Fibroblast of pulmonary artery (primary cell): ENCODE data around the gene PPM1M.
A peak's percentile ranks its signal among the peaks of the same experiment; 100 is the strongest.

Experiments
- DNase-seq: peaks from one replicate; pipeline ENCODE4 v3.0.0-alpha.2; 2010; ENCODE audit warnings: low read depth
- H3K4me3 ChIP-seq: replicated peaks from 2 replicates; pipeline ENCODE4 v1.5.1; 2011; ENCODE audit warnings: low read depth, mild to moderate bottlenecking, control low read depth, low read length, moderate library complexity
- TF ChIP-seq, protein P1 (sequence below): IDR thresholded peaks from 2 replicates; pipeline ENCODE4 v1.5.1; 2011; ENCODE audit warnings: mild to moderate bottlenecking, control low read depth, low read length, inconsistent platforms; ENCODE audit errors: missing control alignments

PPM1M gene

DNA sequence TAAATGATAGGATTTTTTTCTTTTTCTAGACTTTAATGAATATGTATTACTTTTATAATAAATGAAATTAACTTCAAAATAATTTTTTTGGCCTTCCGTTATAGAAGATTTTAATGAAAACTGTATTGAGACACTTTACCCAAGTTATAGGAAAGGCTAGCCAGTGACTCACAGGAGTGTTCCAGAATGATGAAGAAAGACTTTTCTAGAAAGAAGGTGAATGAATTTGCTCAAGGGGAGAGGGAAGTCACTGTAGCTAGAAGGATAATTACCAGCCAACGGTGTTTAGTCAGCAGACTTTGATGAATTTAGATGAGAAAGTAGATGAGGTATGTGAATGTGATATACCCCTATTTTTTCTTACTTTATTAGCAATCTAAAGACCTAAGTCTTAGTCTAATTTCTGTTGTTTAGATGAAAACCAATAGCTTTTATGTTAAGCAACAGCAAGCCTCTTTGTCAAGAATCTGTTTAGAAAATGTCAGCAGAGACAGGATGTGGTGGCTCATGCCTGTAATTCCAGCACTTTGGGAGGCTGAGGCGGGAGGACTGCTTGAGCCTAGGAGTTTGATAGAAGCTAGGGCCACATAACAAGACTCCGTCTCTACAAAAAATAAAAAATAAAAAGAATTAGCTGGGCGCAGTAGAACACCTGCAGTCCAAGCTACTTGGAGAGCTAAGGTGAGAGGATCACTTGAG, 44.4 kb upstream of the PPM1M start:
- TF ChIP-seq, protein P1, sequence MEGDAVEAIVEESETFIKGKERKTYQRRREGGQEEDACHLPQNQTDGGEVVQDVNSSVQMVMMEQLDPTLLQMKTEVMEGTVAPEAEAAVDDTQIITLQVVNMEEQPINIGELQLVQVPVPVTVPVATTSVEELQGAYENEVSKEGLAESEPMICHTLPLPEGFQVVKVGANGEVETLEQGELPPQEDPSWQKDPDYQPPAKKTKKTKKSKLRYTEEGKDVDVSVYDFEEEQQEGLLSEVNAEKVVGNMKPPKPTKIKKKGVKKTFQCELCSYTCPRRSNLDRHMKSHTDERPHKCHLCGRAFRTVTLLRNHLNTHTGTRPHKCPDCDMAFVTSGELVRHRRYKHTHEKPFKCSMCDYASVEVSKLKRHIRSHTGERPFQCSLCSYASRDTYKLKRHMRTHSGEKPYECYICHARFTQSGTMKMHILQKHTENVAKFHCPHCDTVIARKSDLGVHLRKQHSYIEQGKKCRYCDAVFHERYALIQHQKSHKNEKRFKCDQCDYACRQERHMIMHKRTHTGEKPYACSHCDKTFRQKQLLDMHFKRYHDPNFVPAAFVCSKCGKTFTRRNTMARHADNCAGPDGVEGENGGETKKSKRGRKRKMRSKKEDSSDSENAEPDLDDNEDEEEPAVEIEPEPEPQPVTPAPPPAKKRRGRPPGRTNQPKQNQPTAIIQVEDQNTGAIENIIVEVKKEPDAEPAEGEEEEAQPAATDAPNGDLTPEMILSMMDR, result no peak
- peak; percentile 9 for DNase-seq

DNA sequence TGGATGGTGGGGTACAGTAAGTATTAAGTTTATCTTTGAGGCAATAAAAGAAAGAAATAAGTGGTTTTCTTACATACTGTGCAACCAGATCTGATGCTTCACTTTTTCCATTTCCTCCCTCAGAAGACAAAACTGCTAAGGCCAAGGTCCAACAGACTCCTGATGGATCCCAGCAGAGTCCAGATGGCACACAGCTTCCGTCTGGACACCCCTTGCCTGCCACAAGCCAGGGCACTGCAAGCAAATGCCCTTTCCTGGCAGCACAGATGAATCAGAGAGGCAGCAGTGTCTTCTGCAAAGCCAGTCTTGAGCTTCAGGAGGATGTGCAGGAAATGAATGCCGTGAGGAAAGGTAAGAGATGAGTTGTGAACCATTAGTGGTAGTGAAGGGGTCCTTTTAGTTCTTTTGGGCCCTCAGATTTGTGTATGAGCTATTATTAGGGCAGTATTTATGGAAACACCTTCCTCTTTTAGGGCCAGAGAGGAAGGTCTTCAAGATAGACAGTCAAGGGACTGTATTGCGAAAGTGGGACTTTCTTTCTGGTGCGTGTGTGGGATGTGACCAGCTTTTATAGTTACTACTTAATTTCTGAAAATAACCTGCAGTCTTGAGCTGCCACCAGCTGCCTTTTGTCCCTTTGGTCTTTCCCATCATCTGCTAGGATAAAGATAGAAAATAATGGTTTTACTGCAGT, 43.0 kb upstream of the PPM1M start:
- no peak overlapping the region for H3K4me3 ChIP-seq
- DNase-seq, result no peak
- TF ChIP-seq, protein P1, result no peak

More for the DNA sequence above, 44.4 kb upstream of the PPM1M start:
- H3K4me3 ChIP-seq, result no peak overlapping the region

DNA sequence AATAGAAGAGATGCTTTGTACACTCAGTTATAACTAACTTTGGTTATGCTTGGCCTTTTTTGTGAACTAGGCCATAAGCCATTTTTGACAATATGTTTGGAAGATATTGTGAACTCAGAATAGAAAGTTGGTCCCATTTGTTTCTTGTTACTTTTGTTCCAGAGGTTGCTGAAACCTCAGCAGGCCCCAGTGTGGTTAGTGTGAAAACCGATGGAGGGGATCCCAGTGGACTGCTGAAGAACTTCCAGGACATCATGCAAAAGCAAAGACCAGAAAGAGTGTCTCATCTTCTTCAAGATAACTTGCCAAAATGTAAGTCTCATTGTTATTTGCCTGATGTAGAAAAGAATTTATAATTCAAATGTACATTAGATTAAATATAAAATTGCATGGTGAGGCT, 41.9 kb upstream of the PPM1M start:
- no peak overlapping the region for H3K4me3 ChIP-seq
- DNase-seq, result no peak
- TF ChIP-seq, protein P1, result no peak

DNA sequence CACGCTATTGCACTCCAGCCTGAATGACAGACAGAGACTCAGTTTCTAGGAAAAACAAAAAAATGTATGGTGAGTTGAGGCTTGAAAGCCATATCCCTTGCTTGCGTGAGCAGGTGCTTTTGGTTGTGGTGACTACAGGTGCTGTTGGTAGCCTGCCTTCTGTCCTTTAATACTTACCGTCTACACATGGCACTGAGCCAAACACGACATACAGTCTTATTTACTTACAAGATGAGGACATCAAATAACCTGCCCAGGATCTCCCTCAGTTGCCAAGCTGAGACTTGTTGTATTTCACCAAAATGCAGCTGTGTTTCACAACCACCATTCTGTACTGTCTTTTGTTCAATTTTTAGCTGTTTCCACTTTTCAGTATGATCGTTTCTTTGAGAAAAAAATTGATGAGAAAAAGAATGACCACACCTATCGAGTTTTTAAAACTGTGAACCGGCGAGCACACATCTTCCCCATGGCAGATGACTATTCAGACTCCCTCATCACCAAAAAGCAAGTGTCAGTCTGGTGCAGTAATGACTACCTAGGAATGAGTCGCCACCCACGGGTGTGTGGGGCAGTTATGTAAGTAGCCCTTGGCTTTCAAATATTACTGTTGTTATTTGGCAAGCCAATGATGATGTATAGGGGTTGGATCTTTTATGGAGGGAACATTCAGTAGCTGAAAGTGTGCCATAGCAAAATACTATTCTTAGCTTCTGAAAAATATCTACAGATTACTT, 41.1 kb upstream of the PPM1M start:
- TF ChIP-seq, protein P1, result no peak
- DNase-seq, result no peak
- H3K4me3 ChIP-seq, result no peak overlapping the region

DNA sequence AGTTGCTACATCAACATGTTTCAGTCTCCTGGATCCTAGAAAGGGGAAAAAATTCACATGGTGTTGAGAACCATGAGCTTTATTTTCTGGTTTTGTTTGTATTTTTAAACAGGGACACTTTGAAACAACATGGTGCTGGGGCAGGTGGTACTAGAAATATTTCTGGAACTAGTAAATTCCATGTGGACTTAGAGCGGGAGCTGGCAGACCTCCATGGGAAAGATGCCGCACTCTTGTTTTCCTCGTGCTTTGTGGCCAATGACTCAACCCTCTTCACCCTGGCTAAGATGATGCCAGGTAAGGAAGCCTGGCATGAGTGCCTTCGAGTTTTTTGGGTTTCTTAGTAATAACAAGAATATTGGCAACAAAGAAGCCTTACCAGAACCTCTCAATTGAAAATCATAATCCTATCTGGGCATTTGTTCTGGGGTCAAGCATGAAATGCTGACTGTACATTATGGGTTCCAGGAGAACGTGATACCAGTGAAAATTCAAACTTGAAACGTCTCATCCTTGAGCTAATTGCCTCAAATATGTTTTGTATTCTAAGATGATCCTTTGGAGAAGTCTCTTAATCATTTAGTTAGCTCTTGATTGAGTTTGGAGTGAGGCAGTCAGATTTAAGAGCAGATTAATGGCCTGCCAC, 39.7 kb upstream of the PPM1M start:
- H3K4me3 ChIP-seq, result no peak overlapping the region
- TF ChIP-seq, protein P1, result no peak
- DNase-seq, result no peak

DNA sequence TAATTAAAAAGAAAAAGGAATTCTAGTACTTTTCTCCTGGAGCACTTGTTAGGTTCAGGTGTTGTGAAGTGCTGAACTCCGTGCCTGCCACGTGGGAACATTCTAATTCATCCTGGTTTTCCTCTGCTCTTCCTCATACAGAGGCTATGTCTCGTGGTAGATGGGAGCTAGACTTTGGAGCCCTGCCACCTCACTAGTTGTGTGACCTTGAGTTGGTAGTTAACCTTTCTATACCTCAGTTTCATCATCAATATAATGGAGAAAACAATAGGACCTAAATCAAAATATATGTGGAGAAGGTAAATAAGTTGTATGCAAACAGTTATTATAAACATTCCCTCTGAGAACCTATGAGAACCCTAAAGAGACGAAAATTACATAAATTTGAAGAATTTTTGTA, 37.0 kb upstream of the PPM1M start:
- no peak for DNase-seq
- TF ChIP-seq, protein P1, result no peak
- no peak overlapping the region for H3K4me3 ChIP-seq
